Measurements from ENCODE around the gene TXLNA. TPM values are rescaled to one million over a fixed set of nuclear protein-coding genes. Genes with fewer than 3 reads are reported as not detected.

TXLNA gene
- total RNA-seq, 1 experiment from 2014 or later: 49.8 TPM

Other genes starting within 250 kb of the TXLNA start
- 147 to 172 TPM (median 150 TPM) in 3 replicates for gene PTP4A2, start 241.3 kb upstream of the TXLNA start, total RNA-seq (2021)
- gene KHDRBS1, start 165.8 kb upstream of the TXLNA start, total RNA-seq (2021): 254 to 264 TPM (median 256 TPM) in 3 replicates
- gene TMEM39B, start 106.7 kb upstream of the TXLNA start, total RNA-seq (2021): 18.8 to 25.8 TPM (median 23.8 TPM) in 3 replicates
- gene KPNA6, start 71.6 kb upstream of the TXLNA start, total RNA-seq (2021): 91.2 to 104 TPM (median 94.0 TPM) in 3 replicates
- gene CCDC28B, start 20.9 kb downstream of the TXLNA start, total RNA-seq (2021): 29.0 to 34.4 TPM (median 29.9 TPM) in 3 replicates
- 4.6 to 5.2 TPM (median 4.8 TPM) in 3 replicates for gene IQCC, start 26.0 kb downstream of the TXLNA start, total RNA-seq (2021)
- not detected in 3 replicates for gene DCDC2B, start 29.4 kb downstream of the TXLNA start, total RNA-seq (2021)
- 10.3 to 11.9 TPM (median 11.4 TPM) in 3 replicates for gene TMEM234, start 42.7 kb downstream of the TXLNA start, total RNA-seq (2021)
- gene EIF3I, start 42.7 kb downstream of the TXLNA start, total RNA-seq (2021): 237 to 243 TPM (median 241 TPM) in 3 replicates
- gene FAM167B, start 67.5 kb downstream of the TXLNA start, total RNA-seq (2021): 5.4 to 7.4 TPM (median 7.1 TPM) in 3 replicates
- 51.0 to 60.5 TPM (median 57.0 TPM) in 3 replicates for gene LCK, start 71.6 kb downstream of the TXLNA start, total RNA-seq (2021)
- gene HDAC1, start 112.4 kb downstream of the TXLNA start, total RNA-seq (2021): 108 to 120 TPM (median 119 TPM) in 3 replicates
- 442 to 450 TPM (median 443 TPM) in 3 replicates for gene MARCKSL1, start 156.6 kb downstream of the TXLNA start, total RNA-seq (2021)
- gene FAM229A, start 182.8 kb downstream of the TXLNA start, total RNA-seq (2021): 6.7 to 10.4 TPM (median 9.4 TPM) in 3 replicates
- 1.2 to 2.9 TPM (median 1.7 TPM) in 3 replicates for gene TSSK3, start 182.9 kb downstream of the TXLNA start, total RNA-seq (2021)
- 42.4 to 44.3 TPM (median 43.6 TPM) in 3 replicates for gene BSDC1, start 214.8 kb downstream of the TXLNA start, total RNA-seq (2021)